K562 (cell line): Measurements from ENCODE around the gene PLEKHH2.

Source experiments
- POLR2A ChIP-seq: fragments of 450-650 bp; conservative IDR thresholded peaks from 2 replicates; pipeline ENCODE4 v1.6.1; 2016
- TAF15 ChIP-seq: fragments of 200-400 bp; formaldehyde crosslinking; IDR thresholded peaks from 2 replicates; pipeline ENCODE4 v1.6.1; 2017; ENCODE audit warnings: mild to moderate bottlenecking, low read depth, low read length, moderate library complexity

- TF ChIP-seq POLR2A (no peak), TAF15 (no peak)
Measured at GRCh38 chr2:43708891-43709290, 71.8 kb downstream of the PLEKHH2 start.
